Lower leg skin (tissue), 4 donors: ENCODE measurements around the gene CCDC91. TPM values are rescaled to one million over a fixed set of nuclear protein-coding genes. Genes with fewer than 3 reads are reported as not detected.

Source experiments
- DNase-seq, 2 donors: peaks; one replicate each; pipeline ENCODE4 v3.0.0-alpha.2; 2019; ENCODE audit warnings: low spot score in 2 of 2
- H3K4me3 ChIP-seq: fragments of 200-600 bp; sonication (generic); 2 replicates; pipeline ENCODE4 v1.5.1; 2017; ENCODE audit warnings: mild to moderate bottlenecking, low read depth; ENCODE audit not compliant: poor library complexity, severe bottlenecking
- POLR2A ChIP-seq, 2 donors: fragments of 450-650 bp; IDR thresholded peaks; one replicate each; pipeline ENCODE4 v1.6.1; 2016 to 2017; ENCODE audit warnings: antibody characterized with exemption in 2 of 2, mild to moderate bottlenecking in 1 of 2, moderate library complexity in 1 of 2
- WGBS, 2 donors: methylation state at CpG; one replicate each; pipeline ENCODE4 v1.1.5; 2018; 5-methylcytosine and 5-hydroxymethylcytosine counted together
- intact Hi-C: fragments of 100-400 bp; cut with DNase I; formaldehyde crosslinking; loops from one replicate; pipeline ENCODE4 v1.15.0; 2023; ENCODE audit warnings: low total_unique reads
- total RNA-seq, 4 donors: library from RNA; depleted of rRNA; stranded (reverse); fragments of >200 nt; gene quantifications; one replicate each; pipeline ENCODE4 v1.1.0, GENCODE V29; 2016
- TF ChIP-seq, protein P1 (sequence below), 3 donors: fragments of 450-650 bp; IDR thresholded peaks; one replicate each; pipeline ENCODE4 v1.5.1; 2016; ENCODE audit warnings: antibody characterized with exemption in 3 of 3, mild to moderate bottlenecking in 3 of 3, moderate library complexity in 2 of 3

Gene CCDC91
- total RNA-seq, 4 donors from 2014 or later = 13.8 to 31.0 (median 23.3) TPM

DNA sequence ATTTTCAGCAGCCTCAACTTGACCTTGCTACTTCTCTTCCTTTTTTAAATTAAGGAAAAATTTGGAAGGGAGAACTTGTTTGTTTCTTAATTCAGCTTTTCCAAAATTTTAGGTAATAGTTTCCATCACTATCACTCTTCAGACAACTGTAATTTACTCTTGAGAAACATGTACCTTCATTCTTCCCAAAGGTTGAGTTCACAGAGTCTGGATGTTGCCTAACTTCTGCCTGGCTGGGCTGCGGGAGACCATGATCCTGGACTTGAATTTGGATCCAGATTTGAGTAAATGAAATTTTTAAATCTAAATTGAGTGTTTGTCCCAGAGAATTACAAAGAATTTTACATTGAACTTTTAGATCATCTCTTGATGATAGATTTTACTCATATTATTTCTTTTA, 193.1 kb downstream of the CCDC91 start:
- whole genome bisulfite sequencing, 2 donors = 92 to 96% methylated on average over 1 of the region's 1 CpG
- TF ChIP-seq POLR2A (IDR thresholded peaks at IDR 0.05) = no peak
- TF ChIP-seq, protein P1, sequence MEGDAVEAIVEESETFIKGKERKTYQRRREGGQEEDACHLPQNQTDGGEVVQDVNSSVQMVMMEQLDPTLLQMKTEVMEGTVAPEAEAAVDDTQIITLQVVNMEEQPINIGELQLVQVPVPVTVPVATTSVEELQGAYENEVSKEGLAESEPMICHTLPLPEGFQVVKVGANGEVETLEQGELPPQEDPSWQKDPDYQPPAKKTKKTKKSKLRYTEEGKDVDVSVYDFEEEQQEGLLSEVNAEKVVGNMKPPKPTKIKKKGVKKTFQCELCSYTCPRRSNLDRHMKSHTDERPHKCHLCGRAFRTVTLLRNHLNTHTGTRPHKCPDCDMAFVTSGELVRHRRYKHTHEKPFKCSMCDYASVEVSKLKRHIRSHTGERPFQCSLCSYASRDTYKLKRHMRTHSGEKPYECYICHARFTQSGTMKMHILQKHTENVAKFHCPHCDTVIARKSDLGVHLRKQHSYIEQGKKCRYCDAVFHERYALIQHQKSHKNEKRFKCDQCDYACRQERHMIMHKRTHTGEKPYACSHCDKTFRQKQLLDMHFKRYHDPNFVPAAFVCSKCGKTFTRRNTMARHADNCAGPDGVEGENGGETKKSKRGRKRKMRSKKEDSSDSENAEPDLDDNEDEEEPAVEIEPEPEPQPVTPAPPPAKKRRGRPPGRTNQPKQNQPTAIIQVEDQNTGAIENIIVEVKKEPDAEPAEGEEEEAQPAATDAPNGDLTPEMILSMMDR (IDR thresholded peaks at IDR 0.05) = no peak
- intact Hi-C loops = loop anchor here (5.0 kb wide), 1 partner anchor 1356 kb away; no protein-coding TSS in a partner anchor
- H3K4me3 ChIP-seq = no peak overlapping the region
- no peak for DNase-seq

DNA sequence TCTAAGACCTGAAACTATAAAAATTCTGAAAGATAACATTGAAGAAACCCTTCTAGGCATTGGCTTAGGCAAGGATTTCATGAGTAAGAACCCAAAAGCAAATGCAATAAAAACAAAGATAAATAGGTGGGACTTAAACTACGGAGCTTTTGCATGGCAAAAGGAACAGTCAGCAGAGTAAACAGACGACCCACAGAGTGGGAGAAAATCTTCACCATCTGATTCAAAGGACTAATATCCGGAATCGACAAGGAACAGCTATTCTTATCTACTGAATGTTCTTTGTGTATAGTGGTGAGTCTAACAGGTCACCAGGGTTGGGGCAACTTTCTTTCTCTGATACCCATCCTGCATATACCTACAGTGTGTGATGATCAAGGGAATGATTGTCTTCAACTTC, 198.6 kb downstream of the CCDC91 start:
- DNase-seq = no peak
- H3K4me3 ChIP-seq = no peak overlapping the region
- TF ChIP-seq, protein P1 (IDR thresholded peaks at IDR 0.05) = no peak
- TF ChIP-seq POLR2A (IDR thresholded peaks at IDR 0.05) = no peak
- intact Hi-C loops = no loop called here
- 80 to 81% methylated on average over 4 of the region's 4 CpGs for WGBS, 2 donors

DNA sequence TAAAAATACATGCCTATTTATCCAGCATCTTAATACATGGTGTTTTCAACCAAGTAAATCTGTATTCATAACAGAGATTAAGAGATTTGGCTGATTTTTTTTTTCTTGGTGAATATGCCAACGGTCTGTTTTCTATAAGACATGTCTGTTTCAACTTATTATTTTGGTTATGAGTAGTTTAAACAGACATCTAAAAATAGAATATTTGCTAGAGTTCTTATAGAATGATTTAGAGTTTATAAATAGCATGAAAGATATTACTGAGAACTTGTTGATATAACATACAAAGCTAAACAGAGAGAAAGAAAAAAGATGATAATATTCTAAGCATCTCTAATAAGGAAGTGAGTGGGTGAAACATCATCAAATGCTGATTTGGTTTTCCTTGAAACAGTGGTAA, 199.9 kb downstream of the CCDC91 start:
- TF ChIP-seq, protein P1 (IDR thresholded peaks at IDR 0.05) = no peak
- no peak for TF ChIP-seq POLR2A (IDR thresholded peaks at IDR 0.05)
- DNase-seq = no peak
- H3K4me3 ChIP-seq = no peak overlapping the region
- intact Hi-C loops = no loop called here
- 35 to 52% methylated on average over 1 of the region's 1 CpG for WGBS, 2 donors

DNA sequence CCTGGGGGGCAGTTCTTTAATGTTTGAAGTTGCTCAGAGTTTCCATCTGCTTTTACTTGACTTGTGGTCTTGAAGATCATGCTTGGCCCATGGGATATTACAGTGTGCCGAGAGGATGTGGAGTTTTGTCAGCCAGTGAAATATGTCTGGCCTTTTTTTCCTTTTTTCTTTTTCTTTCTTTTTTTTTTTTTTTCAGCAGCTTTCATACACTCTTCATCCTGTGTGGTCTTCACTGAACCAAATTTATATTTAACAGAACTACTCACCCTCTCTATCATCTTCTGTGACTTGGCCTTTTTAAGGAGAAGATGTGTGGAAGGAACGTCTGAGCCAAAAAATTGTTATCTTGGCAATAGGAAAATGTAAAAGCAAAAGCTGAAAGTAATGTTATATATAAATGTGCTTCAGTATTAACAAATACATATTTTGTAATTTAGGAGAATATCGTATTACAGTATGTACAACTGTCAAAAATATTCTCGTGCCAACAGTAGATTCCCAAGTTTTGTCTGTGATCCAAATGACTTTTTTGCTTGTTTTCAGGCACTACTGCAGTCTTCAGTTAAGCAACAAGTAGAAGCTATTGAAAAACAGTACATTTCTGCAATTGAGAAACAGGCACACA, 200.6 kb downstream of the CCDC91 start:
- TF ChIP-seq, protein P1 (IDR thresholded peaks at IDR 0.05) = no peak
- no peak for TF ChIP-seq POLR2A (IDR thresholded peaks at IDR 0.05)
- DNase-seq = no peak
- intact Hi-C loops = no loop called here
- no peak overlapping the region for H3K4me3 ChIP-seq
- WGBS, 2 donors = 44 to 52% methylated on average over 4 of the region's 4 CpGs

DNA sequence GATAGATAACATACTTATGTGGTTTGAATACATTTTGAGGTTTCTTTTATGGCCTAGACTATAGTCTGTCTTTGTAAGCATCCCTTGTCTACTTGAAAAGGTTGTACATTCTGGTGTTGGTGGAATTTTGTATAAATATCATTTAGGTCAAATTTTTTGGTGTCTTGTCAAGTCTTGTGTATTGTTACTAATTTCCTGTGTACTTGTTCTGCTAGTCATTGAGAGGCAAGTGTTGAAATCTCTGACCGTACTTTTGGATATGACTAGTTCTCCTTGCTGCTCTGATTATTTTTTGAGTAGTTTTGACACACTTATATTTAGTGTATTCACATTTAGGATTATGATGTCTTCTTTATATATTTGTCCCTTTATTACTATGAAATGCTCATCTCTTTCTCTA, 219.6 kb downstream of the CCDC91 start:
- no peak overlapping the region for H3K4me3 ChIP-seq
- TF ChIP-seq, protein P1 (IDR thresholded peaks at IDR 0.05) = no peak
- no peak for TF ChIP-seq POLR2A (IDR thresholded peaks at IDR 0.05)
- WGBS, 2 donors = 80 to 93% methylated on average over 1 of the region's 1 CpG
- intact Hi-C loops = no loop called here
- no peak for DNase-seq
